22Rv1 (cell line): Measurements from ENCODE around the gene BTN2A1.

ENCODE experiments used
- CTCF ChIP-seq: fragments of 450-650 bp; IDR thresholded peaks from 2 replicates; pipeline ENCODE4 v1.5.1; 2017; ENCODE audit warnings: mild to moderate bottlenecking
- ZFX ChIP-seq: fragments of 450-650 bp; IDR thresholded peaks from 2 replicates; pipeline ENCODE4 v1.6.1; 2017; ENCODE audit warnings: antibody characterized with exemption, borderline replicate concordance

GRCh38 chr6:26516481-26517427 is 59.0 kb downstream of the BTN2A1 start:
- TF ChIP-seq CTCF, result no peak
- TF ChIP-seq ZFX, result no peak
